ENCODE measurements around the gene LCLAT1. TPM values are rescaled to one million over a fixed set of nuclear protein-coding genes. Genes with fewer than 3 reads are reported as not detected.
"Not testable (repeated sequence)": the region's sequence is repeated elsewhere in the genome, so short reads cannot be mapped to it uniquely, and the experiment has no call there.

The LCLAT1 gene
- total RNA-seq, 4 donors from 2014 or later, result 24.9 to 62.9 (median 36.3) TPM

DNA sequence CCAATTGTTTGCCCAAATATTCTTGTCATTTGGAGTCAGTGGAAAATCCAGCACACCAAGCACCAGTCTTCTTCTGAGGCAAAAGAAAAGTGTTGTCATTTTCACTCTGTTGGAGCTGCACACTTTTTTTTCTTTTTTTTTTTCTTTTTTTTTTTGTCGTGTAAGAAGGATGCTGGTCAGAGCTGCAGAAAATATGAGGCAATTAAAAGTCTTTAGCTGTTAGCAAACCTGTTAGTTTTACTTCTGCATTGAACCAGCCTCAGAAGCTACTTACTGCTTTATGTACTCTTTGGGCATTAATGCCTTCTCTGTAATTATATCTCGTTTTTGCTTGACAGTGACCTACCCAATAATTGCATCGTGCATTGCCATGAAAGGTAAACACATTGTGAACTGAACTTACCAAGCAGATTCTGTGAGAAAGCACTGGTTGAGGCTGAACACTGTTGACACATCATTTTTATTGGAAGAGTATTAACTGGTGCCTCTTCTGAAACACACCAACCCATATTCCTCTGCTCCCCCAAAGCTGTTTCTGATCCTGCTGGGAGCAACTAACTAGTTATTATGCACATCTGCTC is 194.8 kb downstream of the LCLAT1 start:
- intact Hi-C loops (cut with DNase I), result no loop called here
- 59% methylated on average over 3 of the region's 3 CpGs for WGBS
- H3K27ac ChIP-seq (replicated peaks in 1 of 4), result no peak overlapping the region

DNA sequence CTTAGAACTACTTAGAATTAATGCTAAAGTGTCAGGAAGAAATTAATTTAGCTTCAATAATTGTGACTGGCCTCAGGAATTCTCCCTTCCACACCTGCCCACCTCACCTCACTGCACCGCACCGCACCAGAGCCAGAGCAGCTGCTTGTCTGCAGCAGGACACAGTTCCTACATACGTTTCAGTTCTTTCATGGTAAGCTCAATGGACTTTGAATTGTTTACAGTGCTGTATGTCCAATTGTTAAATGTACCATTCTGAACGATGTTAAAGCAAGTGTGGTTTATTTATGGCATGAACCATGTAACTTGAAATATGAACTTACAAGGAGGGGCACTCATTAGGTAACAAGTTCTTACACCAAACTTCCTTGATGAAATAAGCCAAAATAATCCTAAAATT is 196.0 kb downstream of the LCLAT1 start:
- not testable (repeated sequence) for DNase-seq (ENCODE audit: extremely low spot score)
- WGBS, result no CpG with 5 or more reads among the region's 4 CpGs

More for the DNA sequence above, 194.8 kb downstream of the LCLAT1 start:
- Histone ChIP-seq H3K36me3 (peaks cover 0 to 20% (median 7%) of the 10 kb centered on the region in 4 donors), H3K4me3 (no peak overlapping the region), H3K4me1 (peaks cover 0 to 23% (median 7%) of the 10 kb centered on the region in 4 donors), H3K9me3 (no peaks in the 10 kb centered on the region), H3K27me3 (no peaks in the 10 kb centered on the region)
- DNase-seq (ENCODE audit: extremely low spot score), result no peak
- no peak for TF ChIP-seq POLR2AphosphoS5 (IDR thresholded peaks at IDR 0.05)
- TF ChIP-seq EP300 (IDR thresholded peaks at IDR 0.05), result no peak
- TF ChIP-seq, protein P1, sequence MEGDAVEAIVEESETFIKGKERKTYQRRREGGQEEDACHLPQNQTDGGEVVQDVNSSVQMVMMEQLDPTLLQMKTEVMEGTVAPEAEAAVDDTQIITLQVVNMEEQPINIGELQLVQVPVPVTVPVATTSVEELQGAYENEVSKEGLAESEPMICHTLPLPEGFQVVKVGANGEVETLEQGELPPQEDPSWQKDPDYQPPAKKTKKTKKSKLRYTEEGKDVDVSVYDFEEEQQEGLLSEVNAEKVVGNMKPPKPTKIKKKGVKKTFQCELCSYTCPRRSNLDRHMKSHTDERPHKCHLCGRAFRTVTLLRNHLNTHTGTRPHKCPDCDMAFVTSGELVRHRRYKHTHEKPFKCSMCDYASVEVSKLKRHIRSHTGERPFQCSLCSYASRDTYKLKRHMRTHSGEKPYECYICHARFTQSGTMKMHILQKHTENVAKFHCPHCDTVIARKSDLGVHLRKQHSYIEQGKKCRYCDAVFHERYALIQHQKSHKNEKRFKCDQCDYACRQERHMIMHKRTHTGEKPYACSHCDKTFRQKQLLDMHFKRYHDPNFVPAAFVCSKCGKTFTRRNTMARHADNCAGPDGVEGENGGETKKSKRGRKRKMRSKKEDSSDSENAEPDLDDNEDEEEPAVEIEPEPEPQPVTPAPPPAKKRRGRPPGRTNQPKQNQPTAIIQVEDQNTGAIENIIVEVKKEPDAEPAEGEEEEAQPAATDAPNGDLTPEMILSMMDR (IDR thresholded peaks at IDR 0.05), result no peak
- TF ChIP-seq POLR2A (IDR thresholded peaks at IDR 0.05; ENCODE audit: low read depth), result no peak

DNA sequence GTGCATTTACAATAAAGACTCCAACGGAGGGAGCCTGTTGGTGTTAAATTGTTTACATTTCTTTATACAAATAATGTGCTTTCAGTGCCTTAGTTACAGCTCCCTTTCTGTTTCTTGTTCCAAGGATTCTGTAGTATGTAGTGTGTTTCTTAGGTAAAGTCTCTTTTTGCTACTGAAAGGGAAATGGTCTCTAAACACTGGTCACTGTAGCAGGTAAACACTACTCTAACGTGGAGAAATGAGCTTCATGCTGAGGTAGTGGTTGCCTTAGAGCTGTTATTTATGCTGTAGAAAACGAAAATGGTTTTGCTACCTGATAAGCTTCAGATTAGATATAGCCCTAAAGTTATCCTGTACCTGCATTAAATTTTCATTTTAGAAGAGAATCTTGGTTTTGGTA is 196.6 kb downstream of the LCLAT1 start:
- no peak overlapping the region for H3K27ac ChIP-seq (replicated peaks in 1 of 4)
- 47% methylated on average over 3 of the region's 3 CpGs for WGBS
- no peak for TF ChIP-seq POLR2A (IDR thresholded peaks at IDR 0.05; ENCODE audit: low read depth)
- no peak for TF ChIP-seq EP300 (IDR thresholded peaks at IDR 0.05)
- TF ChIP-seq, protein P1 (IDR thresholded peaks at IDR 0.05), result no peak
- TF ChIP-seq POLR2AphosphoS5 (IDR thresholded peaks at IDR 0.05), result no peak

More for the DNA sequence above, 196.0 kb downstream of the LCLAT1 start:
- Histone ChIP-seq H3K4me1 (peaks cover 0 to 23% (median 7%) of the 10 kb centered on the region in 4 donors), H3K36me3 (peaks cover 0 to 20% (median 7%) of the 10 kb centered on the region in 4 donors)
- intact Hi-C loops (cut with DNase I); H3K9me3 ChIP-seq; H3K4me3 ChIP-seq; H3K27me3 ChIP-seq; H3K27ac ChIP-seq (replicated peaks in 1 of 4): not testable (repeated sequence)

DNA sequence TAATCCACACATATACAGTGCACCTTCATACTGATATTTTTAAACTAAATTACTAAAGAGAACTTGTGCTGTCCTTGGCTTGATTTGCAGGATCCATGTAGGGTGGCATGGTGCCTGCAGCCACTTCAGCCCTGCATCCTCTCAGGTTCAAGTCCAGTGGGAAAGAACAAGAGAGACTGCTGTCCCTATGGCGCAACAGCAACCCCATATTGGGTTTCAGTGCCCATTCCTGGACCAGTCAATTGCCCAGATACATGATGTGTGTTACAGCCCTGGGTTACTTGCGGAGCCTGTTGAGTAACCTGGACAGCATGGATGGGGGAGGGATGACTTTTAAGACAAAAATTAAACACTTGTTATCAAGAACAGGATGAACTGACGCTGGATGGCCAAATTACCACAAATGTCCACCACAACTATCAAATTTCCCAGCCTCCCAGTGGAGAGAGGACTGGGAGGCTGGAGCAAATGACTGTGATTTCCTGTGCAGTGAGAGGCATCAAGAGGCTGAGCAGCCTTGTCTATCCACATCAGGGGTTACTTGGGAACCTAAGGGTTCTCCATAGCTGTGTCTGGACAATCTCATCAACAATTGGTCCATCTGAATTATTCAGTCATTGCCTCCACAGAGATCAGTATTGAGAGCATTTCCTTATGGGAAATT is 198.2 kb downstream of the LCLAT1 start:
- no peaks in the 10 kb centered on the region for H3K9me3 ChIP-seq
- 97% methylated on average over 3 of the region's 3 CpGs for WGBS
- no peak overlapping the region for H3K4me3 ChIP-seq

More for the DNA sequence above, 196.6 kb downstream of the LCLAT1 start:
- Histone ChIP-seq H3K4me1 (peaks cover 0 to 23% (median 9%) of the 10 kb centered on the region in 4 donors), H3K4me3 (no peak overlapping the region), H3K36me3 (peaks cover 0 to 20% (median 7%) of the 10 kb centered on the region in 4 donors), H3K27me3 (no peaks in the 10 kb centered on the region), H3K9me3 (no peaks in the 10 kb centered on the region)
- intact Hi-C loops (cut with DNase I), result no loop called here
- DNase-seq (ENCODE audit: extremely low spot score), result no peak

DNA sequence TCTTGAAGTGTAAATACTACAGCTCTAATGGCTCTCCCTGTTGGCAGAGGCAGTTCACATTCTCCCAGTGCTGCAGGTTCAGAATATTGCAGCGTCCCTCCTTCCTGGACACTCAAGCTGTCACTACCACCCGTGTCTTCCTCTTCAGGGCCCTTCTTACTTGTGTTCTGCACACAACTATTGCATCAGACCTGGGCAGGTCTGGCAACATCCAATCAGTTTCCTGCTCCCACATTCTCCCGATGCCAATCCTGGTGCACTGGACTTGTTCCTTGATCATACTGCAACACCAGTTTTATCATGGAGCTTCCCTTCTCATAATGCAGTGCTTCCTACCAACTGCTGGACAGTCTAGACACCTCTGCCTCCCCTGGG is 198.7 kb downstream of the LCLAT1 start:
- no peak for TF ChIP-seq POLR2A (IDR thresholded peaks at IDR 0.05; ENCODE audit: low read depth)
- TF ChIP-seq EP300 (IDR thresholded peaks at IDR 0.05), result no peak
- no peak for TF ChIP-seq POLR2AphosphoS5 (IDR thresholded peaks at IDR 0.05)
- TF ChIP-seq, protein P1 (IDR thresholded peaks at IDR 0.05), result no peak
- peaks cover 0 to 22% (median 17%) of the 10 kb centered on the region in 4 donors for H3K4me1 ChIP-seq
- no peak overlapping the region for H3K4me3 ChIP-seq
- H3K27ac ChIP-seq (replicated peaks in 1 of 4), result no peak overlapping the region
- no peak for DNase-seq (ENCODE audit: extremely low spot score)
- no peaks in the 10 kb centered on the region for H3K9me3 ChIP-seq
- H3K27me3 ChIP-seq, result no peaks in the 10 kb centered on the region
- intact Hi-C loops (cut with DNase I), result no loop called here
- peaks cover 0 to 12% (median 2%) of the 10 kb centered on the region in 4 donors for H3K36me3 ChIP-seq
- WGBS, result 89% methylated on average over 3 of the region's 3 CpGs

More for the DNA sequence above, 198.2 kb downstream of the LCLAT1 start:
- peaks cover 0 to 23% (median 17%) of the 10 kb centered on the region in 4 donors for H3K4me1 ChIP-seq
- H3K27me3 ChIP-seq, result no peaks in the 10 kb centered on the region
- peaks cover 0 to 17% (median 5%) of the 10 kb centered on the region in 4 donors for H3K36me3 ChIP-seq
- TF ChIP-seq POLR2A (IDR thresholded peaks at IDR 0.05; ENCODE audit: low read depth) (no peak), EP300 (IDR thresholded peaks at IDR 0.05) (no peak), POLR2AphosphoS5 (IDR thresholded peaks at IDR 0.05) (no peak)
- TF ChIP-seq, protein P1 (IDR thresholded peaks at IDR 0.05), result no peak
- intact Hi-C loops (cut with DNase I), result no loop called here
- no peak overlapping the region for H3K27ac ChIP-seq (replicated peaks in 1 of 4)
- DNase-seq (ENCODE audit: extremely low spot score), result no peak
